ENCODE results near the gene MACROH2A2.

MACROH2A2 gene

DNA sequence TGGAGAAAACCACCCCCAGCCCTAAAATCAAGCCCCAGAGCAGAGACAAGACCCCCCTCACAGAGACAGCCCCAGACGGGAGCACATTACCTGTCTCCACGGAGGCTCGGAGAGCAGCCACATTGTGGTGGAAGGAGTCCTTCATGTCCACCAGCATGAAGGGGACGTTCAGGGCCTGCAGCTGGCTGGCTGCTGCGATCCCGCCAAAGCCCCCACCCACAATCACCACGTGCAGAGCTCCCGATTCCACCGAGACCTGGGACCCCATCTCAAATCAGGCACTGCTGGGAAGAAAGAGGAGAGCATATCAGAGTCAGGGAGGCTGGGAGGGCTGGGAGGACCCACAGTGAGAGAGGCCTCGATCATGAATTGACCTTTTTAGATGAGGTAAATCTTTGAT is 71.2 kb downstream of the MACROH2A2 start:
- no peak for FAIRE-seq
- no peak for DNase-seq (ENCODE audit: insufficient read length, low spot score)
- TF ChIP-seq SPI1 (IDR thresholded peaks at IDR 0.05; ENCODE audit: low read depth, low read length) (no peak), POLR2AphosphoS5 (IDR thresholded peaks at IDR 0.05; ENCODE audit: low read depth, low read length) (no peak)

DNA sequence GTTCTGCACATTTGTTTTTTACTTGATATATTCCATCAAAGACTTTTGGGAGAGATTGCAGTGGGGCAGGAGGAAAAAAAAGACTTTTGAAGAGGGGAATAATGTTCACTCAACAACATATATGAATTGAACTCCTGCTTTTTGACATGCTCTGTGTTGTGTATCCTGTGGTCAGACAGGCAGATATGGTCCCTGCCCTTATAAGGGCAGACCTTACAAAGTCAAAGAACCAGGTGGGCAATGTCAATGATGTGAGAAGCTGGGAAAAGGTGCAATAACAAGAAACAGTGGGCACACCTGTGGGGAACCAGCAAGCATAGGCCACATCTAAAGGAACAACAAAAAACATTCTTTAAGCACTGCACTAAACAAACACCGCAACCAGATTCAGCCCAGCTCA is 71.8 kb downstream of the MACROH2A2 start:
- FAIRE-seq (no peak), DNase-seq (ENCODE audit: insufficient read length, low spot score) (no peak)
- TF ChIP-seq POU2F2 (IDR thresholded peaks at IDR 0.05; ENCODE audit: low read depth, low read length) (no peak), TAF1 (IDR thresholded peaks at IDR 0.05; ENCODE audit: low read depth, low read length) (no peak)

DNA sequence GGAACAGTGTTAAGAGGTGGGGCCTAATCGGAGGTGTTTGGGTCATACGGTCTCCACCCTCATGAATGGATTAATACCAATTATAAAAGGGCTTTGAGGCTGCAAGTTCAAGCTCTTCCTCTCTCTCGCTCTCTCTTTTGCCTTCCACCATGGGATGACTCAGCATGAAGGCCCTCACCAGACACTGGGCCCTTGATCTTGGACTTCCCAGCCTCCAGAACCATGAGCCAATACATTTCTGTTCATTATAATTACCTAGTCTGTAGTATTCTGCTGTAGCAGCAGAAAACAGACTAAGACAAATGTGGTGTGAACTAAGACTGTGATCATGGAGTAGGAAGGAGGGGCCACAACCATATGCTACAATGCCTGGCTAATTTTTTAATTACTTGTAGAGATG is 72.3 kb downstream of the MACROH2A2 start:
- FAIRE-seq: no peak
- no peak for DNase-seq (ENCODE audit: insufficient read length, low spot score)
- no peak for TF ChIP-seq POLR2AphosphoS5 (IDR thresholded peaks at IDR 0.05; ENCODE audit: low read depth, low read length)
- TF ChIP-seq TAF1 (IDR thresholded peaks at IDR 0.05; ENCODE audit: low read depth, low read length): no peak
- TF ChIP-seq SPI1 (IDR thresholded peaks at IDR 0.05; ENCODE audit: low read depth, low read length): no peak
- TF ChIP-seq POU2F2 (IDR thresholded peaks at IDR 0.05; ENCODE audit: low read depth, low read length): no peak
- TF ChIP-seq PAX5 (IDR thresholded peaks at IDR 0.05; ENCODE audit: insufficient read depth, low read length, severe bottlenecking): no peak
- TF ChIP-seq POLR2A (IDR thresholded peaks at IDR 0.05; ENCODE audit: low read depth, low read length): no peak

DNA sequence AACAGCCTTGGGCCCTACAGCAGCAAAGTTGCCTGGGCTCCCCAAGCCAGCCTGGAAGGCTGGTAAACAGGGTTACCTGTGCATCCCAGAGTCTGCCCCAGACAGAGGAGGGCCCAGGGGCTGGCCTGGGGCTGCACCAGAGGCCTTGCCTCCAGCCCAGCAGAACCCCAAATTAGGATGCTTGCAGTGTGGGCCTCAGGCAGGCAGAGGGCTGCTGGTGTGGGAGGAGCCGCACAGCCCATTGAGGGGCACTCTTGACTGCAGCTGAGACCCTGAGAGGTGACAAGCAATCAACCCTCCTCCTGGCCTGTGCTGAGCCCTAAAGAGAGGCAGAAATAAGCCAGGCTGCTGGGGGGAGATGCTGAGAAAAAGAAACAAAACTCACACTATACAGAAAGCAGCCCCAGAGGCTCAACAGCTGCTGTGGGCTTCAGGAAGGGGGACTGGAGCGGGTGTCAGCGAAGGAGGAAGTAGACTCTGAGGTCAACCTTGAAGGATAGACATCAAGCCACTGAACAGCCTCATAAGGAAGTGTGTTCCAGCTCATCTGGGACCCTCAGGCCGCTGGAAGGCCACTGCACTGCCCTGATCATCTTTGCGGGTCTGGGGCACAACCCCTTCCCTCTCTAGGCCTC is 73.4 kb downstream of the MACROH2A2 start:
- FAIRE-seq (no peak), DNase-seq (ENCODE audit: insufficient read length, low spot score) (no peak)
- TF ChIP-seq POLR2A (IDR thresholded peaks at IDR 0.05; ENCODE audit: low read depth, low read length) (no peak), POU2F2 (IDR thresholded peaks at IDR 0.05; ENCODE audit: low read depth, low read length) (no peak), SPI1 (IDR thresholded peaks at IDR 0.05; ENCODE audit: low read depth, low read length) (no peak), PAX5 (IDR thresholded peaks at IDR 0.05; ENCODE audit: insufficient read depth, low read length, severe bottlenecking) (no peak), POLR2AphosphoS5 (IDR thresholded peaks at IDR 0.05; ENCODE audit: low read depth, low read length) (no peak), TAF1 (IDR thresholded peaks at IDR 0.05; ENCODE audit: low read depth, low read length) (no peak)

DNA sequence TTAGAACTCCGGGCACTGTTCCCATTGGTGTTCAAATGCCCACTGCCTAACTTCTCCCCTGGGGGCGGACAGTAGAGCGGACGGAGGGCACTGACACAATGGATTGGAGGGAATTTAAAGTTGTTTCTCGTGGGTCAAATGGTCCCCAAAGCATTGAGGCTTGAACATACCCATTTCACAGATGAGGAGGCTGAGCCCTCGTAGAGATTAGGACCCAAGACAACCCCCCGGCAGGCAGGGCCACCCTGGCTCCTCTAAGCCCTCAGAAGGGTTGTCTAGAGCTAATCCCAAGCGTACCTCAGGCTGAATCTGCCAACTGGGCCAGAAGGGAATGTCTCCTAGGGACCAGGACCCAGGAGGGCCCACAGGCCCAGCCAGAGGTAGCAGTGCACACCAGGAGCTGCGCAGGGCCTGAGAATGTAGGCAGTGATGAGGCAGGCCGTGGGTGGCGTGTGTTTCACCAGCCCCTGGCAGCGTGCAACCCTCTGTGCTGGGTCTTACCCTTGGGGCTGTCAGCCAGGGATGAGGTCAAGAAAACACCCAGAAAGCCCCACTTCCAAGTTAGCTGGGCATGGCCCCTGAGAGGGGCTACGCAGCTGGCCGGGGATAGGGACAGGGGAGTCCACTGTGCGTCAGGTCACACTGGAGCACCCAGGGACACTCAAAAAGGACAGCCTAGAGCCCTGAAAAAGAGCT is 74.2 kb downstream of the MACROH2A2 start:
- FAIRE-seq: no peak
- TF ChIP-seq SPI1 (IDR thresholded peaks at IDR 0.05; ENCODE audit: low read depth, low read length): no peak
- no peak for TF ChIP-seq PAX5 (IDR thresholded peaks at IDR 0.05; ENCODE audit: insufficient read depth, low read length, severe bottlenecking)
- TF ChIP-seq POLR2A (IDR thresholded peaks at IDR 0.05; ENCODE audit: low read depth, low read length): no peak
- no peak for DNase-seq (ENCODE audit: insufficient read length, low spot score)

DNA sequence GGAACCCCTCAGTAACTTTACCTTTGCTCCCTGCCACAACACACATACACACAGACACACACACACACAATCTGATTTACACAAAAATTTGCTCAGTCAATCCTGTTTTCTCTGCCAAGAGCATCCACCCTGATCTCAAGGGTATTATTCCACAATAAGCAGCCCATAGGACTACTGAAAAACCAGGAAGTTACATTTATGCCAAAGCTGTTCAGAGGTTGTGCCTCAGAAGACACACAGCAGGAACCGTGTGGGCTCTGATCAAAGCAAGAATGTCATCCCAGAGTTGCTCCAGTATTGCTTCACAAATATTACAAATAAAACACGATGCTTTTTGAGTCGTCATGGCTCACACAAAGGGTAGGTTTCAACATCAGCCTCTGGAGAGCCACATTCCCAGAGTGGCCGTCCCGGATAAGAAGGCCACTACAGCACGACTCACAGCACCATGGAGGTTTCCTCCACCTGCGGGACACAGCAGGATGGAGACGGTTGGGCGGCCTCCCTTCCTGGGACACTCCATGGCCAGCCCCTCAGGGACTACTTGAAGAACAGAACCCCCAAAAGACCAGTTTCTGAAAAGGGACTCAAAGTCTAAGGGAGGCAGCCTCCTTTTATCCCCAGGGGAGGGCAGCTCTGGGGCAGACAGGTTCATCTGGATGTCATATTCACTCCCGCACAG is 78.4 kb downstream of the MACROH2A2 start:
- no peak for FAIRE-seq
- TF ChIP-seq TAF1 (IDR thresholded peaks at IDR 0.05; ENCODE audit: low read depth, low read length) (no peak), PAX5 (IDR thresholded peaks at IDR 0.05; ENCODE audit: insufficient read depth, low read length, severe bottlenecking) (no peak), SPI1 (IDR thresholded peaks at IDR 0.05; ENCODE audit: low read depth, low read length) (no peak)
- no peak for DNase-seq (ENCODE audit: insufficient read length, low spot score)

DNA sequence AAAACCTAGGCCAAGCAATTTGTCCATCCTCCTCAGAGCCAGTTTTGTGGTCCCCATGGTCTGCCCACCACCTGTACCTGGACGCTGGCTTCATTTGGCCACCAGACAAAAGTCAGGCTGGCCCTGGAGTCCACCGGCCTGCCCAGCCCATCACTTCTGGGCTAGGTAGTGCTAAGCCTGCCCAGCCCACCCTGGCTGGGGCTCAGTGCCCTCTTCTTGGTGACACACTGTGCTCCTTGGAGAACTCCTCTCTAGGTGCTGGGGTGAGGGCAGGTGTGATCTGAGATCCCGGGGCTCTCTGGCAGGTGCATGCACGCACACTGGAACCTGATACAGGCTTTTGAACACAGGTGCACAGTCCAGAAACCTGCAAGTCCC is 78.9 kb downstream of the MACROH2A2 start:
- DNase-seq (ENCODE audit: insufficient read length, low spot score) (no peak), FAIRE-seq (no peak)
- TF ChIP-seq POLR2AphosphoS5 (IDR thresholded peaks at IDR 0.05; ENCODE audit: low read depth, low read length) (no peak), SPI1 (IDR thresholded peaks at IDR 0.05; ENCODE audit: low read depth, low read length) (no peak), POU2F2 (IDR thresholded peaks at IDR 0.05; ENCODE audit: low read depth, low read length) (no peak), POLR2A (IDR thresholded peaks at IDR 0.05; ENCODE audit: low read depth, low read length) (no peak)

DNA sequence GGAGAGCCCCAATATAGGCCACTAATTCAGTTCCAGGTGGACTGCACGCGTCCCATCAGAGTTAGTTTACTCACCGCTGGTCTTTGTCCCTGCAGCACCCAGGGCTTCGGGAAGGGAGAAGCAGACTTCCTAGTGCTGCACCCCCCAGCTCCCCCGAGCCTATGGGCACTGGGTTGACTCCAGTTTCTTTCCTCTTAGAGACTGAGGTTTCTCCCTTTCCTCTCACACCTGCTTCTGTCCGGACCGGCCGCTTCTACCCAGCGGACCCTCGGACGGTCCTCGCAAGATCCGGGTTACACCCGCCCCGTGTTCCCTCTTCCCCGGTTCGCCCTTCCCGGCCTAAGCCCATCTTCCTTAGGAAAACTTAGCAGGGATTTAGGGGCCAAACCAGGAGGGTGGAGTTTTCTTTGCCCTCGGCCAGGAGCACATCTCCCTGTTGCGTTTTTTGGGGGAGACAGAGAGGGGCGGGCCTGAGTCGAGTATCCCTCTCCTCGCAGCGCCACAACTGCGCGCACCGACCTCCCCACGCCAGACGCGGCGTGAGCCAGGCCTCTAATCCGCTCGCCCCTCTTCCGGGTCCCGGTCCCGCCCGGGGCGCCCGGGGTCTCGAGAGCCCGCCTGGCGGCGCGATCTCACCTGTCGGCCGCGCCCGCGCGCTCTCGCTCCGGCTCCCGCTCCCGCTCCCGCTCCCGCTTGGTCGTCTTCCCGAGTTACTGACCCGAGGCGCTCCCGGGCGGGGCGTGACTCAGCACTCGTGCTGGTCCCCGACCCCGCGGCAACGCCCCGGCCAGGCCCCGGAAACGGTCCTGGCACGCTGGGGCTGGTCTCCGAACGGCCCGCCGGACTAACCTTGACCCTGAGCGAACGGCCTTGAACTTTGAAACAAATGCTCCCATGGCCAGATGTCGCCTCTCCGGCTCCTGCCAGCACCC is 79.7 kb downstream of the MACROH2A2 start, which contains the start of gene AIFM2:
Gene AIFM2, minus strand, starts transcription at position 728 of the 932 bp plus-strand sequence. CDS start 8,741 bp downstream, outside the sequence.
- FAIRE-seq: peak; percentile 81
- peak; percentile 79 for DNase-seq (ENCODE audit: insufficient read length, low spot score)
- peak; percentile 40; the same call in 1 of the 2 replicates for TF ChIP-seq POU2F2 (IDR thresholded peaks at IDR 0.05; ENCODE audit: low read depth, low read length)
- TF ChIP-seq POLR2A (IDR thresholded peaks at IDR 0.05; ENCODE audit: low read depth, low read length): peak; percentile 72
- peak; percentile 49; the same call in 1 of the 2 replicates for TF ChIP-seq TAF1 (IDR thresholded peaks at IDR 0.05; ENCODE audit: low read depth, low read length)
- TF ChIP-seq PAX5 (IDR thresholded peaks at IDR 0.05; ENCODE audit: insufficient read depth, low read length, severe bottlenecking): no peak
- 0 out of 2 replicates have a peak, but pooled peaks have one; percentile 28 for TF ChIP-seq POLR2AphosphoS5 (IDR thresholded peaks at IDR 0.05; ENCODE audit: low read depth, low read length)

DNA sequence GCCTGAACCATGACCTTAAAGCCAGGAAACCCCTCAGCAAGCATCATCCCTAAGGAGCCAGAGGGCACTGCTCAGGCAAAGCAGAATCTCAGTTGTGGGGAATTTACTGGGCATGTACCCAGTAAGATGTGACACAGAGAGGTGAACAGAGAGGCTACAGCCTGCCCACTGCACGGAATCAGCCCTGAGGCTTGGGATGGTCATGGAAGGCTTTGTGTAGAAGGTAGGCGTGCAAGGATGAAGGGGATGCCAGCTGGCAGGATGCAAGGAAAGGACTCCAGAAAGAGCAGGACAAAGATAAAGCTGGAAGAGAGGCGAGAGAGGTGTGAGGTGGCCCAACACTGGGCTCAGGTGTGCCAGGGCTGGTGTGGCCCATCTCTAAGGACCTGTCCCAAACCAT is 82.4 kb downstream of the MACROH2A2 start:
- no peak for DNase-seq (ENCODE audit: insufficient read length, low spot score)
- no peak for FAIRE-seq

More for the DNA sequence above, 82.4 kb downstream of the MACROH2A2 start:
- TF ChIP-seq POLR2A (IDR thresholded peaks at IDR 0.05; ENCODE audit: low read depth, low read length): no peak
- TF ChIP-seq SPI1 (IDR thresholded peaks at IDR 0.05; ENCODE audit: low read depth, low read length): no peak
- TF ChIP-seq POU2F2 (IDR thresholded peaks at IDR 0.05; ENCODE audit: low read depth, low read length): no peak
- no peak for TF ChIP-seq PAX5 (IDR thresholded peaks at IDR 0.05; ENCODE audit: insufficient read depth, low read length, severe bottlenecking)
- no peak for TF ChIP-seq TAF1 (IDR thresholded peaks at IDR 0.05; ENCODE audit: low read depth, low read length)
- TF ChIP-seq POLR2AphosphoS5 (IDR thresholded peaks at IDR 0.05; ENCODE audit: low read depth, low read length): no peak

Measured in GM12891 (cell line).